ENCODE measurements around the gene FOXA2.
"Not testable (repeated sequence)": the region's sequence is repeated elsewhere in the genome, so short reads cannot be mapped to it uniquely, and the experiment has no call there.

Gene FOXA2

DNA sequence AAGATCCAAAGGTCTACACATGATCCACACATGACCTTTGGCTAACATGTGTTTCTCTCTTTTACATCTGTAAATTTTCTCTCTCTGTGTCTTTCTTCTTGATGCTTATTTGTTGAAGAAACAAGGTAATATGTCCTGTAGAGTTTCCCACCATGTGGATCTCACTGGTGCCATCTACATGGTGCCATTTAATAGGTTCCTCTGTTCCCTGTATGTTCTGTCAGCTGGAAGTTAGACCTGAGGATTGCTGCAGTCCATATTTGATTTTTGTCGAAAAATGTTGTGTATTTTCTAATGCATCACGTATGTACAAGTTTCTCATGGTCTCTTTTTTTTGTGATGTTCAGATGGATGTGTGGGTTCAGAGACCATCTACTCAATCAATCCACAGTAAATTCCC lies 30.0 kb downstream of the FOXA2 start:
- Histone ChIP-seq H3K9me3 (ENCODE audit: insufficient read depth, low read depth, low read length) (0 out of 2 replicates have a peak, but pooled peaks cover 3% of the 10 kb centered on the region), H3K4me3 (ENCODE audit: low read length) (no peak overlapping the region), H3K27ac (ENCODE audit: low read depth, low read length) (no peak overlapping the region), H3K27me3 (ENCODE audit: insufficient read depth, low read length) (peaks cover 70% of the 10 kb centered on the region), H3K9ac (ENCODE audit: low read depth, low read length) (no peak overlapping the region), H3K36me3 (ENCODE audit: insufficient read depth, low read length) (no peaks in the 10 kb centered on the region), H3K4me1 (ENCODE audit: insufficient read depth, low read length) (peaks cover 28% of the 10 kb centered on the region)
- WGBS: 94% methylated on average over 2 of the region's 2 CpGs

- H3K27ac ChIP-seq (ENCODE audit: low read depth, low read length); H3K4me1 ChIP-seq (ENCODE audit: insufficient read depth, low read length); H3K4me3 ChIP-seq (ENCODE audit: low read length); H3K9ac ChIP-seq (ENCODE audit: low read depth, low read length); H3K9me3 ChIP-seq (ENCODE audit: insufficient read depth, low read depth, low read length); H3K36me3 ChIP-seq (ENCODE audit: insufficient read depth, low read length): not testable (repeated sequence)
- 91% methylated on average over 4 of the region's 4 CpGs for WGBS
- H3K27me3 ChIP-seq (ENCODE audit: insufficient read depth, low read length): peaks cover 31% of the 10 kb centered on the region
Measured at GRCh38 chr20:22550514-22550913, 33.9 kb downstream of the FOXA2 start.

DNA sequence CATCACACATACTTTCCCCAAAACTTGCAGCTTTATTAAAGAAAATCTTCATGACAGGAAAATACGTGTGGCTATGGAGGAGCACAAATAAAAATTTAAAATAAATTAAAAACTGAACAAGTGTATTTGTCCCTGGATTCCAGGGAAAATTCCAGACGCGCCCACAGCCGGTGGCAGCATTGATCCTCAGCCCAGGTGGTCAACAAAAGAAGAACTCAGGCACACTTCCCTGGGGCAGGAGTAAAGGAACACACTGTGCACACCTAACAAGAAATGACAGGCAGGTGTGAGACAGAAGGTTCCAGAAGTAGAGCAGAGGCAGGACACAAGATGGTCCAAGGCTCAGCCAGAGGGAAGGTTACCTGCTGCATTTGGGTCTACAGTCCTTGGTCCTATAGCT lies 36.3 kb downstream of the FOXA2 start:
- no peaks in the 10 kb centered on the region for H3K36me3 ChIP-seq (ENCODE audit: insufficient read depth, low read length)
- no peak overlapping the region for H3K27ac ChIP-seq (ENCODE audit: low read depth, low read length)
- no peaks in the 10 kb centered on the region for H3K9me3 ChIP-seq (ENCODE audit: insufficient read depth, low read depth, low read length)
- no peak overlapping the region for H3K9ac ChIP-seq (ENCODE audit: low read depth, low read length)
- peaks cover 19% of the 10 kb centered on the region for H3K27me3 ChIP-seq (ENCODE audit: insufficient read depth, low read length)
- H3K4me3 ChIP-seq (ENCODE audit: low read length): no peak overlapping the region
- WGBS: 58% methylated on average over 4 of the region's 4 CpGs
- no peaks in the 10 kb centered on the region; the same call in 1 of the 2 replicates for H3K4me1 ChIP-seq (ENCODE audit: insufficient read depth, low read length)

GRCh38 chr20:22546344-22546743 lies 38.0 kb downstream of the FOXA2 start:
- H3K27ac ChIP-seq (ENCODE audit: low read depth, low read length): no peak overlapping the region
- peaks cover 8% of the 10 kb centered on the region for H3K27me3 ChIP-seq (ENCODE audit: insufficient read depth, low read length)
- no peaks in the 10 kb centered on the region for H3K9me3 ChIP-seq (ENCODE audit: insufficient read depth, low read depth, low read length)
- no peaks in the 10 kb centered on the region for H3K36me3 ChIP-seq (ENCODE audit: insufficient read depth, low read length)
- no peak overlapping the region for H3K4me3 ChIP-seq (ENCODE audit: low read length)
- H3K4me1 ChIP-seq (ENCODE audit: insufficient read depth, low read length): no peaks in the 10 kb centered on the region; the same call in 1 of the 2 replicates
- WGBS: 90% methylated on average over 3 of the region's 3 CpGs
- H3K9ac ChIP-seq (ENCODE audit: low read depth, low read length): no peak overlapping the region

- no peaks in the 10 kb centered on the region; the same call in 1 of the 2 replicates for H3K4me1 ChIP-seq (ENCODE audit: insufficient read depth, low read length)
- no peak overlapping the region for H3K4me3 ChIP-seq (ENCODE audit: low read length)
- no peaks in the 10 kb centered on the region for H3K36me3 ChIP-seq (ENCODE audit: insufficient read depth, low read length)
- H3K27me3 ChIP-seq (ENCODE audit: insufficient read depth, low read length): peaks cover 9% of the 10 kb centered on the region; the same call in 1 of the 2 replicates
- H3K9ac ChIP-seq (ENCODE audit: low read depth, low read length): no peak overlapping the region
- H3K27ac ChIP-seq (ENCODE audit: low read depth, low read length): no peak overlapping the region
- no peaks in the 10 kb centered on the region for H3K9me3 ChIP-seq (ENCODE audit: insufficient read depth, low read depth, low read length)
Measured at GRCh38 chr20:22545045-22545444, 39.3 kb downstream of the FOXA2 start.

- H3K27ac ChIP-seq (ENCODE audit: low read depth, low read length): no peak overlapping the region
- H3K9ac ChIP-seq (ENCODE audit: low read depth, low read length): no peak overlapping the region
- WGBS: 83% methylated on average over 1 of the region's 1 CpG
- H3K36me3 ChIP-seq (ENCODE audit: insufficient read depth, low read length): no peaks in the 10 kb centered on the region
- H3K4me3 ChIP-seq (ENCODE audit: low read length): no peak overlapping the region
- H3K4me1 ChIP-seq (ENCODE audit: insufficient read depth, low read length): no peaks in the 10 kb centered on the region; the same call in 1 of the 2 replicates
- no peaks in the 10 kb centered on the region for H3K9me3 ChIP-seq (ENCODE audit: insufficient read depth, low read depth, low read length)
- H3K27me3 ChIP-seq (ENCODE audit: insufficient read depth, low read length): peaks cover 9% of the 10 kb centered on the region; the same call in 1 of the 2 replicates
Measured at GRCh38 chr20:22544462-22544861, 39.9 kb downstream of the FOXA2 start.

GRCh38 chr20:22542427-22542826 lies 41.9 kb downstream of the FOXA2 start:
- H3K36me3 ChIP-seq (ENCODE audit: insufficient read depth, low read length): no peaks in the 10 kb centered on the region
- no peak overlapping the region for H3K9ac ChIP-seq (ENCODE audit: low read depth, low read length)
- H3K9me3 ChIP-seq (ENCODE audit: insufficient read depth, low read depth, low read length): no peaks in the 10 kb centered on the region
- 80% methylated on average over 1 of the region's 1 CpG for WGBS
- H3K4me1 ChIP-seq (ENCODE audit: insufficient read depth, low read length): no peaks in the 10 kb centered on the region
- H3K27me3 ChIP-seq (ENCODE audit: insufficient read depth, low read length): peaks cover 13% of the 10 kb centered on the region; the same call in 1 of the 2 replicates
- no peak overlapping the region for H3K4me3 ChIP-seq (ENCODE audit: low read length)
- no peak overlapping the region for H3K27ac ChIP-seq (ENCODE audit: low read depth, low read length)

DNA sequence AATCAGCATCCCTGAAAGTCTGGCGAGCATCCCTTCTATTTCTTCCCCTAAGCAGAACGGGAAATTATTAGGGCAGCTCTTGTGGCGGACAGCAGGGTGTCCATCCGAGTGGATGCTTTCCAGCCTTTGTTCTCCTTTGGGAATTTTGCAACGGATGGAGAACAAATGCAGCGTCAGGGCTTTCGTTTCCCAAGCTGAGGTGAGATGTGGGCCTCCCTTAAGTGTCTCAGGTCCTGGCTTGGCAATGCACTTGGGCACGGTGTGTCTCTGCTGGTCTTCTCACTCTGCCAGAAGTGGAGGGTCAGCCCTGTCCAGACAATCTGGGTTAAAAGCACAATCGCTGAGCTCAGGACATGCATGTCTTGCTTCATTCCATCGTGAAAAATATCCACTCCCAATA lies 43.5 kb downstream of the FOXA2 start:
- Histone ChIP-seq H3K27ac (ENCODE audit: low read depth, low read length) (no peak overlapping the region), H3K4me3 (ENCODE audit: low read length) (no peak overlapping the region), H3K9ac (ENCODE audit: low read depth, low read length) (no peak overlapping the region), H3K4me1 (ENCODE audit: insufficient read depth, low read length) (no peaks in the 10 kb centered on the region), H3K27me3 (ENCODE audit: insufficient read depth, low read length) (peaks cover 13% of the 10 kb centered on the region; the same call in 1 of the 2 replicates), H3K9me3 (ENCODE audit: insufficient read depth, low read depth, low read length) (no peaks in the 10 kb centered on the region), H3K36me3 (ENCODE audit: insufficient read depth, low read length) (no peaks in the 10 kb centered on the region)
- 77% methylated on average over 10 of the region's 10 CpGs for WGBS

- no peaks in the 10 kb centered on the region for H3K4me1 ChIP-seq (ENCODE audit: insufficient read depth, low read length)
- WGBS: 91% methylated on average over 4 of the region's 4 CpGs
- H3K9ac ChIP-seq (ENCODE audit: low read depth, low read length): no peak overlapping the region
Measured at GRCh38 chr20:22536956-22537756, 47.2 kb downstream of the FOXA2 start.

DNA sequence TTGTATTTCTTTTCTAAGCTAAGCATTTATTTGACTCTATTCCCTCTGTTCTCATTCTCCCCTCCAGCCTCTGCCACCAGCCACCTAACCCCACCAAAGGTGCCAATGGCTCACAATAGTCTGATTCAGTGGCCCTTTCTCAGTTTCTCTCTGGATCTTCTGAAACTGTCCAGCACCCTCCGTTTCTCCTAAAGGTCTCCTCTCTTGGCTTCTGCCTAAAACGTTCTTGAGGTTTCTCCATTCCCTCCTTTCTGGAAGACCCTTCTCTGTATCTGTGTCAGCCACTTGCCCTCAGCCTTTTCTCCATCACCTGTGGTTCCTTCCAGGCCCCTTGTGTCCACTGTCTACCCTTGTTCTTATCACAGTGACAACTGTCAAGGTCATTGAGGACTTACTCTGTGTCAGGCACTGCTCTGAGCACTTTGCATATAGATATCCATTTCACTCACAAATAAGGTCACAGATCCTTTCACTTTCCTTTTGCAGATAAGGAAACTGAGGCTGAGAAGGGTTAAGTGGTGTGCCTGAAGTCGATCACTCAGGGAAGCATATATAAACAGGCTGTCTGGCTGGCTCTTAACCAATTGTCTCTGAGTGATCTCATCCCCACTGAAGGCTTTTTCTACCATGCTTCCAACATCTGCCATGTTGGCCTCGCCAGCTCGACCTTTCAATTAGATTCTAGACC lies 48.1 kb downstream of the FOXA2 start:
- Histone ChIP-seq H3K4me1 (ENCODE audit: insufficient read depth, low read length) (no peaks in the 10 kb centered on the region), H3K9me3 (ENCODE audit: insufficient read depth, low read depth, low read length) (no peaks in the 10 kb centered on the region), H3K4me3 (ENCODE audit: low read length) (no peak overlapping the region), H3K27me3 (ENCODE audit: insufficient read depth, low read length) (peaks cover 13% of the 10 kb centered on the region; the same call in 1 of the 2 replicates), H3K9ac (ENCODE audit: low read depth, low read length) (no peak overlapping the region), H3K27ac (ENCODE audit: low read depth, low read length) (no peak overlapping the region), H3K36me3 (ENCODE audit: insufficient read depth, low read length) (no peaks in the 10 kb centered on the region)
- WGBS: 89% methylated on average over 5 of the region's 5 CpGs

More at GRCh38 chr20:22536956-22537756, 47.2 kb downstream of the FOXA2 start:
- Histone ChIP-seq H3K27me3 (ENCODE audit: insufficient read depth, low read length) (peaks cover 13% of the 10 kb centered on the region; the same call in 1 of the 2 replicates), H3K36me3 (ENCODE audit: insufficient read depth, low read length) (no peaks in the 10 kb centered on the region), H3K9me3 (ENCODE audit: insufficient read depth, low read depth, low read length) (no peaks in the 10 kb centered on the region), H3K27ac (ENCODE audit: low read depth, low read length) (no peak overlapping the region), H3K4me3 (ENCODE audit: low read length) (no peak overlapping the region)

- no peak overlapping the region for H3K4me3 ChIP-seq (ENCODE audit: low read length)
- no peak overlapping the region for H3K27ac ChIP-seq (ENCODE audit: low read depth, low read length)
- WGBS: 95% methylated on average over 5 of the region's 5 CpGs
- H3K9me3 ChIP-seq (ENCODE audit: insufficient read depth, low read depth, low read length): no peaks in the 10 kb centered on the region
- H3K9ac ChIP-seq (ENCODE audit: low read depth, low read length): no peak overlapping the region
- H3K36me3 ChIP-seq (ENCODE audit: insufficient read depth, low read length): no peaks in the 10 kb centered on the region
- peaks cover 4% of the 10 kb centered on the region for H3K4me1 ChIP-seq (ENCODE audit: insufficient read depth, low read length)
- peaks cover 9% of the 10 kb centered on the region; the same call in 1 of the 2 replicates for H3K27me3 ChIP-seq (ENCODE audit: insufficient read depth, low read length)
Measured at GRCh38 chr20:22535483-22535882, 48.9 kb downstream of the FOXA2 start.

Measured in HUES64 (cell line).